Upper lobe of left lung (tissue), 4 donors: ENCODE measurements around the gene IGFL1.

Experiments
- EP300 ChIP-seq, 4 donors: sonication (generic); formaldehyde crosslinking; IDR thresholded peaks; one replicate each; pipeline ENCODE4 v1.5.1; 2017; ENCODE audit warnings: antibody characterized with exemption in 4 of 4, control low read depth in 2 of 4
- POLR2A ChIP-seq, 4 donors: fragments of 450-650 bp; IDR thresholded peaks; one replicate each; pipeline ENCODE4 v1.5.1; 2016 to 2017; ENCODE audit warnings: antibody characterized with exemption in 4 of 4, mild to moderate bottlenecking in 2 of 4
- TF ChIP-seq, protein P1 (sequence below), 6 experiments: fragments of 450-650 bp in 4 of 6; fragments of 200-600 bp in 2 of 6; sonication (generic) in 2 of 6; IDR thresholded peaks; one replicate each; pipeline ENCODE4 v1.5.1; 2016 to 2019; ENCODE audit warnings: antibody characterized with exemption in 6 of 6

DNA sequence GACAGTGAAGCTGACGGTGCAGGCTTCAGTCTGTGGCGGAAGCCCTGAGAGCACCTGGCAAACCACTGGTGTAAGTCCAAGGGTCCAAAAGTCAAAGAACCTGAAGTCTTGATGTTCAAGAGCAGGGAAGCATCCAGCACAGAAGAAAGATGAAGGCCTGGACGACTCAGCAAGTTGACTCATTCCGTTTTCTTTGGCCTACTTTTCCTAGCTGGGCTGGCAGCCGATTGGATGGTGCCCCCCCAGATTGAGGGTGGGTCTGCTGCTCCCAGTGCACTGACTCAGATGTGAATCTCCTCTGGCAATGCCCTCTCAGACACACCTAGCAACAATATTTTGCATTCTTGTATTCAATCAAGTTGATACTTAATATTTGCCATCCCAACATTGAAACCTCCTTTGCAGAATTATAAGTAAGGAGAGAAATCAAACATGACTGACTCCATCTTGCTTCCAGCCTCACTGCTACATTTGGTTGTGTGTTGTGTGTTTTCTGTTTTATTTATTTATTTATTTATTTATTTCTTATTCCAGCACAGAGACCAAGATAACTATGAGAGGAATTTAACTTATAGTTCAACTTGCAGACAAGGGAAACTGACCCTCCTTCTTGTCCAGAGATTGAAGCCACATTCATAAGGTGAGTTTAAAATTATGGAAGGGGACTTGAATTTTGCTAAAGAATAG, 48.7 kb upstream of the IGFL1 start:
- TF ChIP-seq, protein P1, sequence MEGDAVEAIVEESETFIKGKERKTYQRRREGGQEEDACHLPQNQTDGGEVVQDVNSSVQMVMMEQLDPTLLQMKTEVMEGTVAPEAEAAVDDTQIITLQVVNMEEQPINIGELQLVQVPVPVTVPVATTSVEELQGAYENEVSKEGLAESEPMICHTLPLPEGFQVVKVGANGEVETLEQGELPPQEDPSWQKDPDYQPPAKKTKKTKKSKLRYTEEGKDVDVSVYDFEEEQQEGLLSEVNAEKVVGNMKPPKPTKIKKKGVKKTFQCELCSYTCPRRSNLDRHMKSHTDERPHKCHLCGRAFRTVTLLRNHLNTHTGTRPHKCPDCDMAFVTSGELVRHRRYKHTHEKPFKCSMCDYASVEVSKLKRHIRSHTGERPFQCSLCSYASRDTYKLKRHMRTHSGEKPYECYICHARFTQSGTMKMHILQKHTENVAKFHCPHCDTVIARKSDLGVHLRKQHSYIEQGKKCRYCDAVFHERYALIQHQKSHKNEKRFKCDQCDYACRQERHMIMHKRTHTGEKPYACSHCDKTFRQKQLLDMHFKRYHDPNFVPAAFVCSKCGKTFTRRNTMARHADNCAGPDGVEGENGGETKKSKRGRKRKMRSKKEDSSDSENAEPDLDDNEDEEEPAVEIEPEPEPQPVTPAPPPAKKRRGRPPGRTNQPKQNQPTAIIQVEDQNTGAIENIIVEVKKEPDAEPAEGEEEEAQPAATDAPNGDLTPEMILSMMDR (IDR thresholded peaks at IDR 0.05) = no peak
- TF ChIP-seq POLR2A (IDR thresholded peaks at IDR 0.05) = no peak
- no peak for TF ChIP-seq EP300 (IDR thresholded peaks at IDR 0.05)
